ENCODE results near the gene SIK3. TPM values are rescaled to one million over a fixed set of nuclear protein-coding genes. Genes with fewer than 3 reads are reported as not detected.
"Not testable (repeated sequence)": the region's sequence is repeated elsewhere in the genome, so short reads cannot be mapped to it uniquely, and the experiment has no call there.

The SIK3 gene
- total RNA-seq, 1 donor from 2014 or later = 54.6 TPM

DNA sequence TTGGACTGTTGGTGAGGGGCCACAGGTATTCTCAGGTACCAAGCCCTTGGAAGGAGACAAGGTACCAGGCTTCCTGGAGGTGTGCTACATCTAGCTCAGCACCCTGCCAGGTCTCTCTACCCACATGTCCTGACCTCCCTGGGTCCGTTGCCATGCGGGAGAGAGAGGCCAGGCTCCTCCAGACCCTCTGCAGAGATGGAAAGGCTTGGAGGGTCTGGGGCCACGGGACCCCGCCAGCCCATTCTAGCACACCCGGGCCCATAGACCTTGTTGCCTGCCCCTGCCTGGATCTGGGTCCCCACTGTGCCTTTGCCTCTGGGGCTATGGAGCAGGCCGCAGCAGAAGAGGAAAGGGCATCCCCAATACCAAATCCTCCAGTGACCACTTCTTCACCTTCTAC is 270.8 kb downstream of the SIK3 start:
- DNase-seq (ENCODE audit: low spot score) = no peak

DNA sequence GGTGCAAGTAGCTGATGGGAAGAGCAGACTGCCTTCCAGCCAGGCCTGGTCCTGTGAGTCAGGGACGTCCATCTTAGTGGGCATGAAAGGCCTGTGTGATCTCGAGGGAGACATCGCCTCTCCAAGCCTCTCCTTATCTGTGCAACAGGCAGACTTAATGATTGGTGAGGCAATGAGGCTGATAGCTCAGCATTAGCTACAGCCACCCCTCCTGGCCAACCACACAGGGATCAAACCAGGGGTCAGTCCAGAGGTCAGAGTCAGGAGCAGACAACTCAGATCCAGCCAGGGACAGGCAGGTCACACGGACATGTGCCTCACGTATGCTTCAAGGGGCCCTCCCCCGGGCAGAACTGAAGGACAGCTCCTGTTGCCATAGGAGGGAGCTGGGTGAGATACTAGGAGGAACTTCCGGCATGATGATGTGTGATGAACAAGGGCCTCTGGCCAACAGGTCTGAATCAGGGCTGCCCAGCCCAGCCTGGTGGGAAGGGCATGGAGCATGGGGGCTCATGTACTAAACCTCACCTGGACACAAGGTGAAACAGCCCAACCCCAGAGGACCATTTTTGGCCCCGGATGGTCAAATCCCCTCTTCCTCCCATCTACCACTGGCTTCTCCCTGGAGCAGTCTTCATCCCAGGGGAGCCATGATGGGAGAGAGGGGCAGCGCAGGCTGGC is 271.3 kb downstream of the SIK3 start:
- no peak for DNase-seq (ENCODE audit: low spot score)

DNA sequence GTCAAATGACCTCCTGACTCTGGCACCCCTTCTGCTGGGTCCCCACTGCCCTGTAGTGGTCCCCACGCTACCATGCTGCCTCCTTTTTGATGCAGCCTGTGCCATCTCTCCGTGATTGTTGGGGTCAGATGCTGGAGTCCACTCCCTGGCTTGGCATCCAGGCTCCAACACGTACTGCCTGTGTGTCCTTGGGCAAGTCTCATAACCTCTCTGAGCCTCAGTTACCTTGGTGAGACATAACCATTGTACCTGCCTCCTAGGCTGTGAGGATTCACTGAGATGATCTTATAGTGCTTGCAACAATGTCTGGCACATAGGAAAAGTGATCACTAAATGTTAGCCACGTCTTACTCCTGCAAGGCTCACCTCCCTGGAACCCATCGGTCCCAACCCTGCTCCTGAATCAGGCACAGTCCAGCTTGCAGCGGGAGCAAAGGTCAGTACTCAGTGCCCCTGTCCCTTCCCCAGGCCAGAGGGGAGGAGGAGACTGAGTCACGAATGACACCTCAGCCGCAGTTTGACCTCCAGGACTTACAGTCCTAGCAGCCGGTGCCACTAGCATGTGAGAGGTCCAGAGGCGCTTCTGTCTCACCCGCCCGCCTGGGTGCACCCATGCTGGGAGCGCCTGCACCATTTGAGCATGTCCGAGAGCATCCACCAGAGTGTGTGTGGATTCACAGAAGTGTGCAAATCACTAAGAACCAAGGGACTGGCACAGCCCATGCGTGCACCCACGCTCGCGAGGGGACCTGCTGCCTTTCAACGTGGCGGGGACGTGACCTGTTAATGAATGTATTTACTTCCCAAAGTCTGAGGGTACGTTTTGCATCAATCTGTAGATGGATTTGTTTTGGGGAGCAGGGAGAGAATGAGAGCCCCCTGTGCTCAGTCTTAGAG is 272.1 kb downstream of the SIK3 start:
- DNase-seq (ENCODE audit: low spot score) = no peak

DNA sequence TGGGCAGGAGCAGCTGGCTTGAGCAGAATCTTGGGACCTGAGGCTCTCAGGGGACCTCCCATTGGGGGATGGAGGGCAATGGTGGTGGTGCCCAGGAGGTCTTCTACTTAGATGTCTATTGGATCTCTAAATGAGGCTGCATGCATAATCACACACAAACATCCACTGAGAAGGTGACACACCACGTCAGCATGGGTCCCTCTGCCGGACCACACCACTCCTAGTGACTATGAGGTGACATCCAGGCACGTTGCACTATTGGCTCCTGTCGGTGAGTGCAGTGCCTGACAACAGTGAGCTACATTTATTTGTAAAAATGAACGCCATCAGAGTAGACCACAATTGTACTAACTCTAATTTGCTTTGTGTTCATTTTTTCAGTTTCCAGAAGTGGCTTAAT is 272.8 kb downstream of the SIK3 start:
- DNase-seq (ENCODE audit: low spot score) = no peak

DNA sequence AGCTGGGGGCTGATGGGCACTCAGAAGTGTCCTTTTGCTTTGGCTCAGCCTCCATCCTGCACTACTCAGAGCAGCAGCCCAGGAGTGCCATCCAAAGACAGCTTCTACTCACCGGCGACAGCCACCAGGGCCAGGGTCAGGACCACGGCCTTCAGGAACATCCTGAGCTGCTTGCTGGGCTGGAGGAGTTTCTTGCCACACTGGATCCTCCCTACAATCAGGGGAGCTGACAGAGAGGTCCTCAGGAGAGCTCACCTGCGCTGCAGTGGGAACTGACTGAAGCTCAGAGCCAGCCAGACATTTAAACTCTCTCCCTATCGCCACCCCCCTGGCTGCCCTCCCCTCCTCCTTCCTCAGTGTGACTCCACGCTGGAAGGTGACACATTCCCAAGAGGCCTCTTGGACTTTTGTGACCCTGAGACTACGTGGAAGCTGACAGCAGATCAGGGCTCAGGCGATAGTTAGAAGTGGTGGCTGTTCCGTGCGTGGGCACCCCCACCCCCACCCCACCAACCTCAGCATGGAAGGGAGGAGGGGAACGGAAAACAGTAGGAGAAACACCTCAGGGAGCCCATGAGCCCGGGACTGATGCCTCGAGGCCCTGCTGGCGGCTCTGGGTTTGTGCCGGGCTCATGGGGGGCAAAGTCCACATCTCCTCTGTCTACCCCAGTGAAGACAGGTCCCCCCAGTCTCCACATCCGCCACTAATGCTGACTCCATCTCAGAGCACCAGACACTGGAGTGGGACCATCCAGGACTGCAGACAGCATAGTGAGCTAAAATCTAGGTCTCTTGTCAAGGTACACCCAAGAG is 275.0 kb downstream of the SIK3 start, which contains the start of gene APOA4:
Gene APOA4 (minus strand): TSS at position 274 of the 813 bp plus-strand sequence. CDS start 113 bp downstream, at position 161.
- no peak for DNase-seq (ENCODE audit: low spot score)

DNA sequence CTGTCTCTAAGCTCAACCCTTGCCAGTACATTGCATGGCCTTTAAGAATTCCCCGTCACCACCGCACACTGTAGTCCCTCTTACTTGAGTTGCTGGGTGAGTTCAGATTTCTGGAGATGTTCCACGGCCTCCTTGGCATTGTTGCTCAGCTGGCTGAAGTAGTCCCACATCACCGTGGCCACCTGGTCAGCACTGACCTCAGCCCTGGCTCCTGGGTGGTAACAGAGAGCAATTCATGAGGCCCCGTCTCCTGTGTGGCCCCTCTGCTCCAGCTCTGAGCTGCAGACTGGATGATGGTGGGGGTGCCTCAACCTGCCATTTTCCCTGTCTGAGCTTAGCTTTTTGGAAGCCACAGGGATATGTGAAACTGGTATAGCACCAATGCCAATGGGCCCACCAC is 275.7 kb downstream of the SIK3 start:
- DNase-seq (ENCODE audit: low spot score) = no peak

DNA sequence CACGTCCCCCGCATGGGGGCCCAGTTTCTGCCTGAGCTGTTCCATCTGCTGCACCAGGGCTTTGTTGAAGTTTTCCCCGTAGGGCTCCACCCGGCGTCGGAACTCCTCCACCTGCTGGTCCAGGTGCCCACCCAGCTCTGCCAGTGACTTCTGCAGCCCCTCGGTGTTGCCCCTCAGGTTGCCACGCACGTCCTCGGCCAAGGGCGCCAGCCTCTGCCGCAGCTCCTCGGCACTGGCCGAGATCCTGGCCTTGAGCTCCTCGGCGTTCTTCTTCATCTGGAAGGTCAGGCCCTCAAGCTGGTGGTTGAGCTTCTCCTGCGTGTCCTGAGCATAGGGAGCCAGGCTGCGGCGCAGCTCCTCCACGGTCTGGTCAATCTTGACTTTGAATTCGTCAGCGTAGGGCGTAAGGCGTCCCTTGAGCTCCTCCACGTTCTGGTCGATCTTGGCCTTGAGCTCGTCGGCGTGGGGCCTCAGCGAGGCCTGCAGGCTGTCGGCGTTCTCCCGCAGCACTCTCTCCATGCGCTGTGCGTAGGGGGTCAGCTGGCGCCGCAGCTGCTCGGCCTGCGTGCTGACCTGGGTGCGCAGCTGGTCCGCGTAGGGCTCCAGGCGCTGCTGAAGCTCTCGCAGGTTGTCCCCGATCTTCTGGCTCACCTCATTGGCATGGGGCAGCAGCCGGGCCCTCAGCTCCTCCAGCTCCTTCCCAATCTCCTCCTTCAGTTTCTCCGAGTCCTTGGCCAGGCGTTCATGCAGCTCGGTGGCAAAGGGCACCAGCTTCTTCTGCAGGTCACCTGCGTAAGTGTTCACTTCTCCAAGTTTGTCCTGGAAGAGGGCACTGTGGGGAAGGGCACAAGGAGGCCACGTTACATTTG is 276.9 kb downstream of the SIK3 start:
- no peak for DNase-seq (ENCODE audit: low spot score)

DNA sequence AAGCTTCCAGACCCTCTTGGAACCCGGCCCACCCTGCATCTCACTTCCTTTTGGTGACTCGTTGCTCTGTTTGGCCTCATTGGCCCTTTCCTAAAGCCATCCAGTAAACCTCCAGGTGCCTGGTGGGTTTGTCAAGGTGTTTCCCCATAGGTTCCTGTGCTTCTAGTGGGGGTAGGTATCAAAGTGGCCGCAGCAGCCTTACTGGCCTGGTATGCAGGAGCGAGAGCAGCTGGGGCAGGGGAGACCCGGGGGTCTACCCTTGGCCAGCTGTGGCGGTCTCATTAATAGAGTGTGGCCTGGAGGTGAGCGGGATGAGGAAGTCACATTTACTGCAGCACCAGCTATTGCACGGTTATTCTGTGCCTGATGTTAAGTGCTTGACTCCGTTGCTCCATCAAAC is 279.2 kb downstream of the SIK3 start:
- DNase-seq (ENCODE audit: low spot score) = no peak

DNA sequence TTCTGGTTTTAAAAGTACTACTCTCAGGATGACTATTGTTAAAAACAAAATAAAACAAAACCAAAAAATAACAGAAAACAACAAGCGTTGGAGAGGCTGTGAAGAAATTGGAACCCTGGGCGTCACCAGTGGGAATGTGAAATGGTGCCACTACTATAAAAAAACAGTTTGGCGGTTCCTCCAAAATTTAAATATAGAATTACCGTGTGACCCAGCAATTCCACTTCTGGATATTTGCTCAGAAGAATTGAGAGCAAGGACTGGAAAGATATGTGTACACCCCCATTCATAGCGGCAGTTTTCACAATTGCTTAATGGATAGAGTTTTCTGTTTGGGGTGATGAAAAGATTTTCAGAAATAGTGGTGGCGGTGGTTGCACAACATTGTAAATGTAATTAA is 283.7 kb downstream of the SIK3 start:
- no peak for DNase-seq (ENCODE audit: low spot score)

- DNase-seq (ENCODE audit: low spot score) = no peak
Measured at GRCh38 chr11:116813781-116814471, 284.3 kb downstream of the SIK3 start.

DNA sequence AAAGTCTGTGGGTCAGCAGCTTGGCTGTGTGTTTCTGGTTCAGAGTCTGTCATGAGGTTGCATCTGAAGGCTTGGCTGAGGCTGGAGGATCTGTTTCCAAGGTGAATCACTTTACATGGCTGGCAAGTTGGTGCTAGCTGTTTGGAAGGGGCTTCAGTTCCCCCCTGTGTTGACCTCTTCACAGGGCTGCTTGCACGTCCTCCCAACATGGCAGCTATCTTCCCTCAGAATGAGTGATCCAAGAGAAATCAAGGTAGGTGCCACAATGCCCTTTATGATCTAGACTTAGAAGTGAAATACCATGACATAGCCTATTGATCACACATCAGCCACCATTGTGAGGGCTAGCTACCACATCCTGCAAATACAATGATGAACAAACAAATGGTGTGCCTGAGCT is 285.1 kb downstream of the SIK3 start:
- no peak for DNase-seq (ENCODE audit: low spot score)

DNA sequence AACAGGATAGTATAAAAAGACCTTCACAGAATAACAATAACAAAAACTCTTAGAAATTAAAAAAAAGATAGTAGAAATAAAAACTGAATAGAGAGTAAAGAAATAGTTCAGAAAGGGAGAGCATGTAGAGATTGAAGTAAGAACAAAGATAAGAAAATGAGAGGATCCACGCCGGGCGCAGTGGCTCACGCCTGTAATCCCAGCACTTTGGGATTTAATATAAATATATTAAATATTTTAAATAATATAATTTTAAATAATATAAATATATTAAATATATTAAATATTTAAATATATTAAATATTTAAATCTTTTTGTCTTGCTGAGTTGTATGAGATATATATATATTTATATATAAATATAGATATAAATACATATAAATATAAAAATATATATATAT is 286.1 kb downstream of the SIK3 start:
- DNase-seq (ENCODE audit: low spot score) = no peak

- DNase-seq (ENCODE audit: low spot score) = no peak
Measured at GRCh38 chr11:116811194-116811593, 287.0 kb downstream of the SIK3 start.

GRCh38 chr11:116808262-116809175 is 289.7 kb downstream of the SIK3 start:
- peak; percentile 82 for DNase-seq (ENCODE audit: low spot score)

- no peak for DNase-seq (ENCODE audit: low spot score)
Measured at GRCh38 chr11:116807601-116808261, 290.5 kb downstream of the SIK3 start.

- DNase-seq (ENCODE audit: low spot score) = no peak
Measured at GRCh38 chr11:116804001-116804400, 294.2 kb downstream of the SIK3 start.

- not testable (repeated sequence) for DNase-seq (ENCODE audit: low spot score)
Measured at GRCh38 chr11:116801662-116802061, 296.6 kb downstream of the SIK3 start.

DNA sequence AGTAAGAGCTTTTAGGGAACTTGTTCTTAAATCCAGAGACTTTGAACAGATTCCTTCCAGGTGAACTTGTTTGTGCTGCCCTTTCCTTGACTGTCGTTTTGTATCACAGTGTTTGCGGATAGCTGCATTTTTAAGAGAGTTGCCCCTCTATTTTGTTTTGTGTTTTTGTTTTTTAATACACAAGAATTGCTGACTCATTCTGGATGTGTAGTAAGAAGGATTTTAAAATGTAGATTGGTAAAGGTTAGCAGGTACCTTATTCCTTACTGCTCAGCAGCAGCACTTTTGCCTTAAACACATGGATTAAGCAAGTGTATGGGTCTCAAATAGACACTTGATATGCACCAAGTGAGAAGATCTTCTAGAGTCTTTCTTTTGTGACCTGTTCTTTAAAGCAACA is 297.6 kb downstream of the SIK3 start:
- no peak for DNase-seq (ENCODE audit: low spot score)

GRCh38 chr11:116798368-116798767 is 299.9 kb downstream of the SIK3 start:
- no peak for DNase-seq (ENCODE audit: low spot score)

Data from mucosa of gallbladder (tissue), 1 donor.